ENCODE measurements around the gene SEMA3C.

- TF ChIP-seq CTCF (conservative IDR thresholded peaks at IDR 0.05; ENCODE audit: low read depth, low read length) (no peak), EZH2 (IDR thresholded peaks at IDR 0.05; ENCODE audit: borderline replicate concordance, low read depth, low read length, poor library complexity, severe bottlenecking) (no peak)
Observed at GRCh38 chr7:80935991-80936780, 17.3 kb upstream of the SEMA3C start.

Data from A673 (cell line).